Naive B cell (primary cell): ENCODE data around the gene TMPRSS7. TPM values are rescaled to one million over a fixed set of nuclear protein-coding genes. Genes with fewer than 3 reads are reported as not detected.

ENCODE experiments used
- ATAC-seq, 2 donors: fragments of 150-1000 bp; cut with Tn5 transposase; 2 replicates each; pipeline ENCODE4 v1.10.0; 2021; ENCODE audit warnings: low read depth in 2 of 2, mild to moderate bottlenecking in 2 of 2, moderate library complexity in 2 of 2
- DNase-seq: peaks from one replicate; pipeline ENCODE4 v3.0.0; 2022
- H3K27ac Mint-ChIP-seq, 6 donors: one replicate each; pipeline ENCODE4 v1.8.0; 2020 to 2022; ENCODE audit warnings: mild to moderate bottlenecking in 6 of 6, mixed read lengths in 6 of 6, moderate library complexity in 5 of 6, inconsistent platforms in 2 of 6
- H3K27me3 Mint-ChIP-seq, 3 donors: one replicate each; pipeline ENCODE4 v1.8.0; 2021 to 2022; ENCODE audit warnings: mixed read lengths in 3 of 3, mild to moderate bottlenecking in 1 of 3
- H3K36me3 Mint-ChIP-seq, 2 donors: one replicate each; pipeline ENCODE4 v1.8.0; 2020 to 2022; ENCODE audit warnings: mixed read lengths in 2 of 2, inconsistent platforms in 1 of 2, mild to moderate bottlenecking in 1 of 2
- H3K4me1 Mint-ChIP-seq, 3 donors: one replicate each; pipeline ENCODE4 v1.8.0; 2020 to 2022; ENCODE audit warnings: mixed read lengths in 3 of 3, inconsistent platforms in 1 of 3, mild to moderate bottlenecking in 1 of 3, moderate library complexity in 1 of 3
- H3K4me3 Mint-ChIP-seq, 8 donors: one replicate each; pipeline ENCODE4 v1.8.0; 2020 to 2022; ENCODE audit warnings: mild to moderate bottlenecking in 8 of 8, mixed read lengths in 8 of 8, moderate library complexity in 8 of 8, inconsistent platforms in 2 of 8
- H3K9me3 Mint-ChIP-seq, 7 donors: one replicate each; pipeline ENCODE4 v1.8.0; 2020 to 2022; ENCODE audit warnings: mixed read lengths in 7 of 7, mild to moderate bottlenecking in 5 of 7, inconsistent platforms in 2 of 7, moderate library complexity in 1 of 7
- polyA plus RNA-seq, 6 donors: library from polyadenylated mRNA; unstranded; fragments of 300-500 nt; fragmentation: Illumina TruSeq; gene quantifications; one replicate each; pipeline ENCODE4 v1.2.3, GENCODE V29; 2021; ENCODE audit warnings: low read depth in 6 of 6

Gene TMPRSS7
- polyA plus RNA-seq, 6 donors from 2014 or later = not detected

- H3K4me3 Mint-ChIP-seq = peak within 1 kb of the TSS; percentile 78 to 91 (median 87)
- no peaks in the 10 kb centered on the region for H3K9me3 Mint-ChIP-seq
- ATAC-seq = peak; percentile 73 to 77
These were observed 51.7 kb downstream of the TMPRSS7 start, which contains the start of gene C3orf52 for GRCh38 chr3:112086076-112086854. Gene C3orf52, plus strand, starts transcription at chr3:112086389. Its CDS starts 19 bp downstream, at chr3:112086408.

DNA sequence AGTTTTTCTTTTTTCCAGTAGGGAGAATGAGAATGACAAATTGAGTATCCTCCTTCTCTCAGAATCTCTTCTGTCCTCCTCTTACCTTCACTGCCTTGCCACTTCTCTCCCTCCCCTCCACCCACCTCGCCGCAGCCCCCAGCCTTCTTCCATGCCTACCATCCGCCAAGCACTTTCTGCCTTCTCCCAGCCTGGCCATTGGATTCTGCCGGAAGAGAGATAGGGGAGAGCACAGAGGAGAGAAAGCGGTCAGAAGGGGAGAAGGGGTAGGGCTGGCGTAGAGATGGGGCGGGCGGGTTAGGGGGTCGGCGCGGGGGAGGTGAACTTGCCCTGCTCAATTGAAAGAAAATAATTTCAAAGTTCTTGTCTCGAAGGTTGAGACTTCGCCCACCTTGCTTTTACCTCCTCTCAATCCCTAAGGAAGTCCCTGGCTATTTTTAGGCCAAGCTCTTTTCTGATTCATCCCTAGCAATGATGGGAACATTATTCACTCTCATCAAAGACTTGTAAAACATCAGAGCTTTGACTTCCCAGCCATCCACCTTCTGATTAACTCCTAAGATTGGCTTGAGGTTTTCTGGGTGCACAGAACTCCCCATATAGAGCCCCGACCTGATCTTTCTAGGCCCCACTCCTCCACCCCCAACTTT lies 52.5 kb downstream of the TMPRSS7 start:
- Mint-ChIP-seq H3K4me1 (peaks cover 18 to 31% (median 29%) of the 10 kb centered on the region in 3 donors), H3K4me3 (peak overlapping the region; percentile 78 to 91 (median 87)), H3K27ac (peak overlapping the region in 3 of 6 donors; percentile 9 to 64 (median 24)), H3K9me3 (no peaks in the 10 kb centered on the region), H3K36me3 (no peaks in the 10 kb centered on the region), H3K27me3 (peaks cover 49 to 61% (median 56%) of the 10 kb centered on the region in 3 donors)
- DNase-seq = no peak
- ATAC-seq = no peak

More at GRCh38 chr3:112086076-112086854, 51.7 kb downstream of the TMPRSS7 start, which contains the start of gene C3orf52:
- peaks cover 18 to 28% (median 26%) of the 10 kb centered on the region in 3 donors for H3K4me1 Mint-ChIP-seq
- H3K27me3 Mint-ChIP-seq = peaks cover 49 to 58% (median 54%) of the 10 kb centered on the region in 3 donors
- H3K36me3 Mint-ChIP-seq = no peaks in the 10 kb centered on the region
- peak; percentile 47 for DNase-seq
- peak within 1 kb of the TSS; percentile 24 to 75 (median 66) for H3K27ac Mint-ChIP-seq

DNA sequence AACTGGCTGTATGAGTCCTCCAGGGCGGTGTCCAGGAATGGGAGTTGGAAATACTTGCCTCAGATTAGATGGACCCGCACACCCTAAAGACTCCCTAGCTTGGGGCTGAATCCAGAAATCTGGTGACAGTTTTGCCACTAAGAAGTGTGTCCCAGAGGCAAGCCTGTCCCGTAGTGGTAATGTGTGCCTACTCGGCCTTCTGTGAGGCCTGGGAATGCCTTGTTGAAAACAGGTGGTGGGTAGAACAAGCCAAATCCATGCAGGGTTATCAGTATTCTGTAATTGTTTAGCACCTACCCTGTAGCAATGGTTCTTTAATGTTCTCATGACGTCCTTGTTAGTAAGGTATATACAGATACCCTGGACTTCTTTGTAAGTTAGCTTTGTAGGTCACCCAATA lies 53.2 kb downstream of the TMPRSS7 start:
- no peak for ATAC-seq
- Mint-ChIP-seq H3K4me1 (peaks cover 25 to 39% (median 36%) of the 10 kb centered on the region in 3 donors), H3K9me3 (no peaks in the 10 kb centered on the region), H3K27ac (peak overlapping the region in 1 of 6 donors; percentile 46), H3K27me3 (peaks cover 47 to 57% (median 56%) of the 10 kb centered on the region in 3 donors), H3K4me3 (peak overlapping the region in 4 of 8 donors; percentile 78 to 90 (median 85)), H3K36me3 (no peaks in the 10 kb centered on the region)
- DNase-seq = no peak

GRCh38 chr3:112088944-112089343 lies 54.4 kb downstream of the TMPRSS7 start:
- peaks cover 33 to 47% (median 44%) of the 10 kb centered on the region in 3 donors for H3K4me1 Mint-ChIP-seq
- ATAC-seq = no peak

DNA sequence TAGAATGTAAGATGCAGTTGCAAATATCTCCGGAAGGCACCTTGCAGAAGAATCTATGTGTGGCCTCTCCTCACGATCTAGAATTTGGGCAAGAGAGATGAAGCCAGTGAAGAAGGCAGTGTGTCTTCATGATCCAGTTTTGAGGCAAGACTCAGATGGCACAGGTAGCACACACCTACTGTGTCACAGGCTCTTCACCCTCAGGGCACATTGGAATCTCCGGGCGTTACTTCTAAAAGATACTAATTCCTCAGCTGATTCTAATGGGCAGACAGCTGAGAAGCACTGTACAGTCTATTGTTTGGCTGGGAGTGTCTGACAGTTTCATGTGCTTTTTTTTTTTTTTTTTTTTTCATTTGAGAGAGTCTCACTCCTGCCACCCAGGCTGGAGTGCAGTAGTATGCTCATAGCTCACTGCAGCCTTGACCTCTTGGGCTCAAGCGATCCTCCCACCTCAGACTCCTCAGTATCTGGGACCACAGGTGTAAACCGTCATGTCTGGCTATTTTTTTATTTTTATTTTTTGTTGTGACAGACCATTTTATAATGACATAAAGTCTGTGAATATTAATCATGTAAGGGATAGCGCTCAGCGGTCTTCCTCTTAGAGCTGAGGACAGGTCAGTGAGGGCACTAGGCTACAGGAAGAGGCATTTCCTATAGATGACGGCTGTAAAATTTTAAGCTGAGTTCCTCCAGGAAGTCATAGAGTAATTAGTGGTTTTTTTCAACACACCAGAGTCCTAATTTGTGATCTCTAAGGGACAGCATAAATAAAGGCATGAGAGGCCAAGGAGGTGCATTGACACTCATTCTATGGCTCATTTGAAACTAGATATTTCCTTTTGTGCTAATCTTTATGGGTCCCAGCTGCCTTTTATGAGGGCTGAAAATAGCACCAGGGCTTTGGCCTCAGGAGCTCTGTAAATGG lies 55.7 kb downstream of the TMPRSS7 start:
- H3K9me3 Mint-ChIP-seq = no peaks in the 10 kb centered on the region
- peak overlapping the region in 2 of 6 donors; percentile 20 to 39 for H3K27ac Mint-ChIP-seq
- DNase-seq (no peak), ATAC-seq (no peak)
- peaks cover 30 to 47% (median 44%) of the 10 kb centered on the region in 3 donors for H3K4me1 Mint-ChIP-seq
- H3K4me3 Mint-ChIP-seq = no peak overlapping the region
- H3K27me3 Mint-ChIP-seq = peaks cover 34 to 47% (median 43%) of the 10 kb centered on the region in 3 donors
- no peaks in the 10 kb centered on the region for H3K36me3 Mint-ChIP-seq

More at GRCh38 chr3:112088944-112089343, 54.4 kb downstream of the TMPRSS7 start:
- Mint-ChIP-seq H3K27ac (peak overlapping the region in 1 of 6 donors; percentile 38), H3K27me3 (peaks cover 42 to 53% (median 53%) of the 10 kb centered on the region in 3 donors), H3K4me3 (no peak overlapping the region), H3K36me3 (no peaks in the 10 kb centered on the region), H3K9me3 (no peaks in the 10 kb centered on the region)
- DNase-seq = no peak

DNA sequence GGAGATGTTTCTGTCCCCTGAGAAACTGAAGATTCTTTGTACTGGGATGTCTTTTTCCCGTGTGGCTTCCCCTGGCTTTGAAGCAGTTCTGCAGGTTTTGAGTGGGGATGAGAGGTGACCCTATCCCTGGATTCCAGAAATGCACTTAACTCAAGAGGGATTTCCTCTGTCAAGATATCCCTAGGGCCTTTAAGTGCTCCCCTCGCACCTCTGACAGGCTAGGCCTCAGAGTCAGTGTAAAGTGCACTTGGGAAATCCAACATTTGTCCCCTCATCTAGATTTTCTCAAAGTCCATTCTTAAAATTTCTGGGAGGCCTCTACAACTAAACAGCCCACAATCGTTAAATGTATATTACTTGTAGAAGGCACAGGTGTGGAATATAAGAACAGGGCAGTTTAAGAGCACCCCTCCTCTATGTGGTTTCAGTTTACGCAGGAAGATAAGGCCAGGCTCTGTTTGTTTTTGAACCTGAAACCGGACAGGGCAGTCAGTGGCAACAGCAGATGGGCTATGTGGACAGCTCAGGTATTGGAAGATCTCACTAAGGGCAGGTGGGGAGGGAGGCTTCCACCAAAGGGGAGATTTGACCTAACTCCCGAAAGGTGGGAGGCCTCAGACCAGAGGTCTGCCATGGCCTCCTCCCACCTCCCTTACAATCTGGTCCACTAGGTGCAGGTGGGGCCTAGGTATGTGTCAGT lies 56.5 kb downstream of the TMPRSS7 start:
- Mint-ChIP-seq H3K9me3 (no peaks in the 10 kb centered on the region), H3K4me3 (peak overlapping the region in 1 of 8 donors; percentile 31), H3K27me3 (peaks cover 27 to 42% (median 38%) of the 10 kb centered on the region in 3 donors), H3K27ac (peak overlapping the region in 3 of 6 donors; percentile 7 to 83 (median 54)), H3K4me1 (peaks cover 25 to 42% (median 39%) of the 10 kb centered on the region in 3 donors), H3K36me3 (no peaks in the 10 kb centered on the region)
- no peak for ATAC-seq
- DNase-seq = no peak

- peak overlapping the region in 5 of 8 donors; percentile 15 to 78 (median 45) for H3K4me3 Mint-ChIP-seq
- H3K27me3 Mint-ChIP-seq = peaks cover 21 to 33% (median 29%) of the 10 kb centered on the region in 3 donors
- ATAC-seq (peak; percentile 87 to 93), DNase-seq (peak; percentile 39)
- H3K9me3 Mint-ChIP-seq = no peaks in the 10 kb centered on the region
- H3K4me1 Mint-ChIP-seq = peaks cover 19 to 32% (median 29%) of the 10 kb centered on the region in 3 donors
- H3K27ac Mint-ChIP-seq = peak overlapping the region; percentile 0 to 77 (median 17)
- H3K36me3 Mint-ChIP-seq = no peaks in the 10 kb centered on the region
These were observed 58.1 kb downstream of the TMPRSS7 start for GRCh38 chr3:112092496-112093179.

DNA sequence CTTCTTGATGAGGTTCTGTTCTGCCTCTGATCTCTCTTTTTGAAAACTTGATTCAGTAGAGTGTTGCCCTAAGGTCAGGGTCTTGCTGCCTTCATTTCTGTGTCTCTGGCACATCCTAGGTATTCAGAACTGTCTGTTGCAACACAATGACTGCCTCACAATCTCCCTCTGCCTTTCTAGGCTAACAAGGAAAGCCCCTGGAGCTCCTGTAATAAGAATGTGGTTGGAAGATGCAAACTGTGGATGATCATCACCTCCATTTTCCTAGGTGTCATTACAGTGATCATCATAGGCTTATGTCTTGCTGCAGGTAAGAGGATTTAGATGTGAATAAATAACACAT lies 58.6 kb downstream of the TMPRSS7 start:
- ATAC-seq (no peak), DNase-seq (no peak)
- peak overlapping the region in 4 of 8 donors; percentile 8 to 78 (median 40) for H3K4me3 Mint-ChIP-seq
- H3K27ac Mint-ChIP-seq = peak overlapping the region in 2 of 6 donors; percentile 14 to 77
- H3K36me3 Mint-ChIP-seq = no peaks in the 10 kb centered on the region
- H3K4me1 Mint-ChIP-seq = peaks cover 19 to 32% (median 29%) of the 10 kb centered on the region in 3 donors
- no peaks in the 10 kb centered on the region for H3K9me3 Mint-ChIP-seq
- peaks cover 16 to 32% (median 29%) of the 10 kb centered on the region in 3 donors for H3K27me3 Mint-ChIP-seq

GRCh38 chr3:112095731-112096130 lies 61.2 kb downstream of the TMPRSS7 start:
- H3K27ac Mint-ChIP-seq = no peak overlapping the region
- H3K4me1 Mint-ChIP-seq = peaks cover 19 to 28% (median 23%) of the 10 kb centered on the region in 3 donors
- H3K27me3 Mint-ChIP-seq = peaks cover 0 to 21% (median 14%) of the 10 kb centered on the region in 3 donors
- DNase-seq (no peak), ATAC-seq (no peak)
- peaks cover 0 to 7% of the 10 kb centered on the region in 2 donors for H3K36me3 Mint-ChIP-seq
- H3K4me3 Mint-ChIP-seq = no peak overlapping the region
- peaks cover 0 to 7% (median 4%) of the 10 kb centered on the region in 7 donors for H3K9me3 Mint-ChIP-seq

DNA sequence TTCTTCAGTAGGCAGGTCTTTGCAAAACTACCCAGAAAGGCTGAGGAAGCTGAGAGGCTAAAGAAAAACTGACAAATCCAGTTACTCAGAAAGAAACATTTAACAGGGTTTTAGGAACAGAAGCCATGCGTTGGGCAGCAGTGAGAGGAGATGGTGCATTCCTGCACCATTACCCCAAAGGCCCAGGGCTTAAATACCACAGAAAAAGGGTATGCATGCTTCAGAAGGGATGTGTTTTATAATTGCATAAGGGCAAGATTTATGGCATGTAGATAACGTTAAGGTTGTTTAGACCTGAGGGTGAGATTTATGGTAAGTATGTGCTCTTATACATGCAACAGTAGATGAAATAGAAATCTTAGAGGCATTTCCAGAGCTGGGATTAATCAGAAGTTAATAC lies 61.6 kb downstream of the TMPRSS7 start:
- H3K4me3 Mint-ChIP-seq = no peak overlapping the region
- H3K4me1 Mint-ChIP-seq = peaks cover 16 to 24% (median 18%) of the 10 kb centered on the region in 3 donors
- H3K27me3 Mint-ChIP-seq = peaks cover 0 to 16% (median 10%) of the 10 kb centered on the region in 3 donors
- peaks cover 0 to 7% (median 4%) of the 10 kb centered on the region in 7 donors for H3K9me3 Mint-ChIP-seq
- ATAC-seq (no peak), DNase-seq (no peak)
- peaks cover 0 to 7% of the 10 kb centered on the region in 2 donors for H3K36me3 Mint-ChIP-seq
- no peak overlapping the region for H3K27ac Mint-ChIP-seq

- DNase-seq (no peak), ATAC-seq (no peak)
- peaks cover 0 to 7% of the 10 kb centered on the region in 2 donors for H3K36me3 Mint-ChIP-seq
- H3K4me3 Mint-ChIP-seq = no peak overlapping the region
- peaks cover 0 to 13% (median 7%) of the 10 kb centered on the region in 3 donors for H3K27me3 Mint-ChIP-seq
- H3K4me1 Mint-ChIP-seq = peaks cover 11 to 16% (median 12%) of the 10 kb centered on the region in 3 donors
- no peak overlapping the region for H3K27ac Mint-ChIP-seq
- peaks cover 0 to 7% (median 4%) of the 10 kb centered on the region in 7 donors for H3K9me3 Mint-ChIP-seq
These were observed 62.8 kb downstream of the TMPRSS7 start for GRCh38 chr3:112097378-112097777.
